GM12878 (cell line): ENCODE results near the gene CCL16. TPM values are rescaled to one million over a fixed set of nuclear protein-coding genes. Genes with fewer than 3 reads are reported as not detected.

ENCODE experiments used
- polyA plus RNA-seq, 11 experiments: library from polyadenylated mRNA; depleted of rRNA in 4 of 11; unstranded in 6 of 11; stranded (reverse) in 5 of 11; fragments of >200 nt; fragmentation: Nextera tagmentation in 4 of 11; fragmentation: Illumina TruSeq in 1 of 11; extraction: Ambion mirVana in 4 of 11; extraction: Trizol in 1 of 11; gene quantifications; 1 replicate in 1 of 11; 2 replicates in 10 of 11; pipeline versions ENCODE4 v1.2.1 to v1.2.3, GENCODE V29; 2011 to 2016; ENCODE audit warnings: inconsistent platforms in 2 of 11, missing spikeins in 2 of 11, low read depth in 1 of 11
- total RNA-seq, 4 experiments: library from RNA; depleted of rRNA in 3 of 4; stranded (reverse); fragments of >200 nt in 3 of 4; fragmentation: Illumina TruSeq in 1 of 4; extraction: Trizol in 1 of 4; gene quantifications; 2 replicates each; pipeline versions ENCODE4 v1.2.1 to v1.2.3, GENCODE V29; 2013 to 2021

CCL16 gene
- total and polyA plus RNA-seq, 10 of the 15 experiments (the other 5 are each of a cell fraction or from before 2014, with no cell fraction given) = not detected

Other genes with a start within 250 kb of the CCL16 start
Only the 7 nearest of the 18 such genes appear.
- gene CCL5, start 101.1 kb downstream of the CCL16 start, total RNA-seq (2014; rRNA removed) = 82.0 and 96.3 TPM in 2 replicates
- gene CCL5, start 101.1 kb downstream of the CCL16 start, total RNA-seq (2014; rRNA removed; fragmentation: Illumina TruSeq; extraction: Trizol) = 75.4 and 79.6 TPM in 2 replicates
- gene CCL5, start 101.1 kb downstream of the CCL16 start, total RNA-seq (2021) = 60.2 and 71.7 TPM in 2 replicates
- gene CCL5, start 101.1 kb downstream of the CCL16 start, polyA plus RNA-seq (2011; rRNA removed) = 166 and 175 TPM in 2 replicates
- 95.6 and 112 TPM in 2 replicates for gene CCL5, start 101.1 kb downstream of the CCL16 start, polyA plus RNA-seq (2014; fragmentation: Illumina TruSeq; extraction: Trizol)
- 100 to 1,000 TPM; 139 to 186 TPM for gene CCL5, start 101.1 kb downstream of the CCL16 start, polyA plus RNA-seq (2014; fragmentation: Nextera tagmentation; extraction: Ambion mirVana)
- gene CCL5, start 101.1 kb downstream of the CCL16 start, polyA plus RNA-seq (2014; rRNA removed) = 84.0 and 99.6 TPM in 2 replicates
- gene CCL5, start 101.1 kb downstream of the CCL16 start, polyA plus RNA-seq (2016; fragmentation: Nextera tagmentation; extraction: Ambion mirVana) = 10 to 100 TPM; 45.7 to 56.1 TPM
- gene RDM1, start 50.7 kb downstream of the CCL16 start, total RNA-seq (2014; rRNA removed) = 5.7 and 8.8 TPM in 2 replicates
- 5.9 and 8.1 TPM in 2 replicates for gene RDM1, start 50.7 kb downstream of the CCL16 start, total RNA-seq (2014; rRNA removed; fragmentation: Illumina TruSeq; extraction: Trizol)
- gene RDM1, start 50.7 kb downstream of the CCL16 start, total RNA-seq (2021) = 9.7 and 12.1 TPM in 2 replicates
- 18.4 and 21.8 TPM in 2 replicates for gene RDM1, start 50.7 kb downstream of the CCL16 start, polyA plus RNA-seq (2011; rRNA removed)
- gene RDM1, start 50.7 kb downstream of the CCL16 start, polyA plus RNA-seq (2014; fragmentation: Illumina TruSeq; extraction: Trizol) = 9.6 and 11.1 TPM in 2 replicates
- 10 to 100 TPM; 12.0 to 15.9 TPM for gene RDM1, start 50.7 kb downstream of the CCL16 start, polyA plus RNA-seq (2014; fragmentation: Nextera tagmentation; extraction: Ambion mirVana)
- gene RDM1, start 50.7 kb downstream of the CCL16 start, polyA plus RNA-seq (2014; rRNA removed) = 6.2 and 8.2 TPM in 2 replicates
- gene RDM1, start 50.7 kb downstream of the CCL16 start, polyA plus RNA-seq (2016; fragmentation: Nextera tagmentation; extraction: Ambion mirVana) = 10 to 100 TPM; 11.7 to 16.0 TPM
- not detected in 2 replicates for gene LYZL6, start 37.8 kb downstream of the CCL16 start, total RNA-seq (2014; rRNA removed)
- gene LYZL6, start 37.8 kb downstream of the CCL16 start, total RNA-seq (2014; rRNA removed; fragmentation: Illumina TruSeq; extraction: Trizol) = not detected in 2 replicates
- not detected in 2 replicates for gene LYZL6, start 37.8 kb downstream of the CCL16 start, total RNA-seq (2021)
- not detected in 2 replicates for gene LYZL6, start 37.8 kb downstream of the CCL16 start, polyA plus RNA-seq (2011; rRNA removed)
- gene LYZL6, start 37.8 kb downstream of the CCL16 start, polyA plus RNA-seq (2014; fragmentation: Illumina TruSeq; extraction: Trizol) = not detected in 2 replicates
- not detected for gene LYZL6, start 37.8 kb downstream of the CCL16 start, polyA plus RNA-seq (2014; fragmentation: Nextera tagmentation; extraction: Ambion mirVana)
- gene LYZL6, start 37.8 kb downstream of the CCL16 start, polyA plus RNA-seq (2014; rRNA removed) = not detected in 2 replicates
- gene LYZL6, start 37.8 kb downstream of the CCL16 start, polyA plus RNA-seq (2016; fragmentation: Nextera tagmentation; extraction: Ambion mirVana) = not detected
- not detected in 2 replicates for gene CCL14, start 5.2 kb upstream of the CCL16 start, total RNA-seq (2014; rRNA removed)
- not detected in 2 replicates for gene CCL14, start 5.2 kb upstream of the CCL16 start, total RNA-seq (2014; rRNA removed; fragmentation: Illumina TruSeq; extraction: Trizol)
- not detected in 2 replicates for gene CCL14, start 5.2 kb upstream of the CCL16 start, total RNA-seq (2021)
- gene CCL14, start 5.2 kb upstream of the CCL16 start, polyA plus RNA-seq (2011; rRNA removed) = not detected in 2 replicates
- not detected in 2 replicates for gene CCL14, start 5.2 kb upstream of the CCL16 start, polyA plus RNA-seq (2014; fragmentation: Illumina TruSeq; extraction: Trizol)
- not detected for gene CCL14, start 5.2 kb upstream of the CCL16 start, polyA plus RNA-seq (2014; fragmentation: Nextera tagmentation; extraction: Ambion mirVana)
- not detected in 2 replicates for gene CCL14, start 5.2 kb upstream of the CCL16 start, polyA plus RNA-seq (2014; rRNA removed)
- gene CCL14, start 5.2 kb upstream of the CCL16 start, polyA plus RNA-seq (2016; fragmentation: Nextera tagmentation; extraction: Ambion mirVana) = not detected
- not detected in 2 replicates for gene CCL15, start 20.1 kb upstream of the CCL16 start, total RNA-seq (2014; rRNA removed)
- not detected in 2 replicates for gene CCL15, start 20.1 kb upstream of the CCL16 start, total RNA-seq (2014; rRNA removed; fragmentation: Illumina TruSeq; extraction: Trizol)
- gene CCL15, start 20.1 kb upstream of the CCL16 start, total RNA-seq (2021) = not detected in 2 replicates
- not detected in 2 replicates for gene CCL15, start 20.1 kb upstream of the CCL16 start, polyA plus RNA-seq (2011; rRNA removed)
- 0.12 TPM in 1 of 2 replicates, not detected in the other for gene CCL15, start 20.1 kb upstream of the CCL16 start, polyA plus RNA-seq (2014; fragmentation: Illumina TruSeq; extraction: Trizol)
- not detected for gene CCL15, start 20.1 kb upstream of the CCL16 start, polyA plus RNA-seq (2014; fragmentation: Nextera tagmentation; extraction: Ambion mirVana)
- not detected in 2 replicates for gene CCL15, start 20.1 kb upstream of the CCL16 start, polyA plus RNA-seq (2014; rRNA removed)
- not detected for gene CCL15, start 20.1 kb upstream of the CCL16 start, polyA plus RNA-seq (2016; fragmentation: Nextera tagmentation; extraction: Ambion mirVana)
- gene CCL23, start 36.5 kb upstream of the CCL16 start, total RNA-seq (2014; rRNA removed) = 0.22 and 0.40 TPM in 2 replicates
- gene CCL23, start 36.5 kb upstream of the CCL16 start, total RNA-seq (2014; rRNA removed; fragmentation: Illumina TruSeq; extraction: Trizol) = not detected in 2 replicates
- not detected in 2 replicates for gene CCL23, start 36.5 kb upstream of the CCL16 start, total RNA-seq (2021)
- 0.62 and 1.0 TPM in 2 replicates for gene CCL23, start 36.5 kb upstream of the CCL16 start, polyA plus RNA-seq (2011; rRNA removed)
- gene CCL23, start 36.5 kb upstream of the CCL16 start, polyA plus RNA-seq (2014; fragmentation: Illumina TruSeq; extraction: Trizol) = 0.15 TPM in 1 of 2 replicates, not detected in the other
- under 1 TPM in 1 of 2 experiments, not detected in 1; 0.42 TPM for gene CCL23, start 36.5 kb upstream of the CCL16 start, polyA plus RNA-seq (2014; fragmentation: Nextera tagmentation; extraction: Ambion mirVana)
- gene CCL23, start 36.5 kb upstream of the CCL16 start, polyA plus RNA-seq (2014; rRNA removed) = 0.18 TPM in 1 of 2 replicates, not detected in the other
- not detected for gene CCL23, start 36.5 kb upstream of the CCL16 start, polyA plus RNA-seq (2016; fragmentation: Nextera tagmentation; extraction: Ambion mirVana)
- not detected in 2 replicates for gene CCL18, start 82.8 kb upstream of the CCL16 start, total RNA-seq (2014; rRNA removed)
- gene CCL18, start 82.8 kb upstream of the CCL16 start, total RNA-seq (2014; rRNA removed; fragmentation: Illumina TruSeq; extraction: Trizol) = not detected in 2 replicates
- not detected in 2 replicates for gene CCL18, start 82.8 kb upstream of the CCL16 start, total RNA-seq (2021)
- gene CCL18, start 82.8 kb upstream of the CCL16 start, polyA plus RNA-seq (2011; rRNA removed) = 0.26 TPM in 1 of 2 replicates, not detected in the other
- gene CCL18, start 82.8 kb upstream of the CCL16 start, polyA plus RNA-seq (2014; fragmentation: Illumina TruSeq; extraction: Trizol) = not detected in 2 replicates
- not detected for gene CCL18, start 82.8 kb upstream of the CCL16 start, polyA plus RNA-seq (2014; fragmentation: Nextera tagmentation; extraction: Ambion mirVana)
- not detected in 2 replicates for gene CCL18, start 82.8 kb upstream of the CCL16 start, polyA plus RNA-seq (2014; rRNA removed)
- gene CCL18, start 82.8 kb upstream of the CCL16 start, polyA plus RNA-seq (2016; fragmentation: Nextera tagmentation; extraction: Ambion mirVana) = not detected